Endothelial cell of umbilical vein (primary cell): ENCODE results near the gene NTMT1. TPM values are rescaled to one million over a fixed set of nuclear protein-coding genes. Genes with fewer than 3 reads are reported as not detected.

Experiments
- BruUV-seq: library from RNA; stranded (reverse); fragments of 400-500 nt; replicated peaks from 2 replicates; lab custom pipeline; 2021; lab: Mats Ljungman, UMichigan
- CTCF ChIA-PET: fragments of 300-600, 350-600 bp; sonication (Branson Sonifier 250); formaldehyde crosslinking; loops from one replicate; lab custom pipeline; 2021; ENCODE audit warnings: antibody characterized with exemption, inconsistent platforms; lab: Charles Lee
- POLR2A ChIA-PET: fragments of 300-600, 350-600 bp; sonication (Branson Sonifier 250); formaldehyde crosslinking; loops from one replicate; lab custom pipeline; 2021; ENCODE audit warnings: antibody characterized with exemption, inconsistent platforms; lab: Charles Lee
- DNase-seq: peaks from one replicate; pipeline ENCODE4 v3.0.0-alpha.2; 2011; ENCODE audit warnings: low read depth, low spot score
- FAIRE-seq: peaks from 2 replicates; lab custom pipeline; 2011; peaks lifted over from hg19 to GRCh38; lab: Jason Lieb, UNC
- H2AFZ ChIP-seq: 2 replicates; pipeline ENCODE4 v1.6.0; 2012; ENCODE audit warnings: low read depth, low read length, control low read depth, inconsistent platforms
- H3K27ac ChIP-seq: 2 replicates; pipeline ENCODE4 v1.5.1; 2011; ENCODE audit warnings: low read depth, mild to moderate bottlenecking, control low read depth, low read length, moderate library complexity; ENCODE audit not compliant: insufficient read depth
- H3K27me3 ChIP-seq, 2 experiments: 2 replicates each; pipeline versions ENCODE4 v1.6.0 to v1.6.1; 2011; ENCODE audit warnings: low read length in 2 of 2, mixed read lengths in 1 of 2; ENCODE audit not compliant: control insufficient read depth in 2 of 2, insufficient read depth in 2 of 2
- H3K36me3 ChIP-seq, 2 experiments: 2 replicates in 1 of 2; 3 replicates in 1 of 2; pipeline ENCODE4 v1.5.1; 2011; ENCODE audit warnings: low read length in 2 of 2, mild to moderate bottlenecking in 1 of 2, moderate library complexity in 1 of 2; ENCODE audit not compliant: control insufficient read depth in 2 of 2, insufficient read depth in 2 of 2; ENCODE audit errors: extremely low read depth in 1 of 2
- H3K4me1 ChIP-seq: 3 replicates; pipeline ENCODE4 v1.5.1; 2011; ENCODE audit warnings: mild to moderate bottlenecking, low read length; ENCODE audit not compliant: control insufficient read depth, insufficient read depth; ENCODE audit errors: extremely low read depth
- H3K4me2 ChIP-seq: 2 replicates; pipeline ENCODE4 v1.6.1; 2011; ENCODE audit warnings: low read length, control low read depth, mixed read lengths; ENCODE audit not compliant: insufficient read depth
- H3K4me3 ChIP-seq, 3 experiments: fragments of 200-600 bp in 1 of 3; sonication (generic), shearing (Covaris generic) in 1 of 3; replicated peaks in 1 of 3; 2 replicates each; pipeline ENCODE4 v1.5.1; 2011 to 2016; ENCODE audit warnings: control low read depth in 3 of 3, low read length in 3 of 3, mild to moderate bottlenecking in 2 of 3, inconsistent platforms in 1 of 3, low read depth in 1 of 3, moderate library complexity in 1 of 3; ENCODE audit not compliant: insufficient read depth in 1 of 3
- H3K79me2 ChIP-seq: 2 replicates; pipeline ENCODE4 v1.6.0; 2012; ENCODE audit warnings: low read length, inconsistent platforms; ENCODE audit not compliant: control insufficient read depth, insufficient read depth
- H3K9ac ChIP-seq: replicated peaks from 2 replicates; pipeline ENCODE3; 2011; ENCODE audit warnings: low read length, control low read depth; ENCODE audit not compliant: insufficient read depth; ENCODE audit errors: extremely low read depth
- H3K9me1 ChIP-seq: replicated peaks from 3 replicates; pipeline ENCODE4 v1.6.0; 2011; ENCODE audit warnings: mild to moderate bottlenecking, low read length; ENCODE audit not compliant: control insufficient read depth, insufficient read depth; ENCODE audit errors: extremely low read depth
- H3K9me3 ChIP-seq: replicated peaks from 2 replicates; pipeline ENCODE4 v1.5.1; 2012; ENCODE audit warnings: low read length, inconsistent platforms; ENCODE audit not compliant: control insufficient read depth, insufficient read depth
- H4K20me1 ChIP-seq: replicated peaks from 2 replicates; pipeline ENCODE3; 2011; ENCODE audit warnings: mild to moderate bottlenecking, low read length; ENCODE audit not compliant: control insufficient read depth, insufficient read depth; ENCODE audit errors: extremely low read depth
- CTCF ChIP-seq, 2 donors: IDR thresholded peaks; 1 replicate in 1 of 2; 2 replicates in 1 of 2; pipeline ENCODE4 v1.5.1; 2011; ENCODE audit warnings: low read length in 2 of 2, mild to moderate bottlenecking in 2 of 2, moderate library complexity in 2 of 2, control low read depth in 1 of 2, inconsistent platforms in 1 of 2, low read depth in 1 of 2; ENCODE audit not compliant: insufficient read depth in 1 of 2; ENCODE audit errors: extremely low read depth in 1 of 2
- EZH2 ChIP-seq: IDR thresholded peaks from 2 replicates; pipeline ENCODE4 v1.6.1; 2012; ENCODE audit warnings: borderline replicate concordance, low read depth, mild to moderate bottlenecking, moderate library complexity, low read length, inconsistent platforms; ENCODE audit not compliant: severe bottlenecking
- FOS ChIP-seq: IDR thresholded peaks from 2 replicates; pipeline ENCODE4 v1.6.1; 2011; ENCODE audit warnings: mild to moderate bottlenecking, low read length, moderate library complexity, borderline replicate concordance; ENCODE audit not compliant: insufficient read depth
- GATA2 ChIP-seq: IDR thresholded peaks from 2 replicates; pipeline ENCODE4 v1.7.0; 2011; ENCODE audit warnings: low read depth, mild to moderate bottlenecking, moderate library complexity, mixed read lengths, low read length; ENCODE audit not compliant: insufficient read length, insufficient read depth
- JUN ChIP-seq: IDR thresholded peaks from 2 replicates; pipeline ENCODE4 v1.6.1; 2011; ENCODE audit warnings: borderline replicate concordance, low read depth; ENCODE audit not compliant: insufficient read length, insufficient read depth
- MYC ChIP-seq: IDR thresholded peaks from one replicate; pipeline ENCODE4 v1.6.1; 2011; ENCODE audit warnings: mild to moderate bottlenecking, low read depth, low read length
- POLR2A ChIP-seq: IDR thresholded peaks from 2 replicates; pipeline ENCODE4 v1.6.1; 2012; ENCODE audit warnings: low read depth, mild to moderate bottlenecking, control low read depth, low read length
- POLR2AphosphoS5 ChIP-seq: IDR thresholded peaks from 2 replicates; pipeline ENCODE4 v1.6.1; 2012; ENCODE audit warnings: low read depth, mild to moderate bottlenecking, control low read depth, low read length, moderate library complexity; ENCODE audit not compliant: insufficient read depth
- dilution Hi-C: fragments of 300-500 bp; cut with MboI; formaldehyde crosslinking; loops from one replicate; pipeline ENCODE4 v1.15.0; 2019; ENCODE audit warnings: low sequenced_read_pairs; ENCODE audit not compliant: extremely low pct_ligation_motif_present
- intact Hi-C: fragments of 100-400 bp; cut with micrococcal nuclease; formaldehyde crosslinking; loops from one replicate; pipeline ENCODE4 v1.10.0; 2022
- polyA plus RNA-seq, 4 experiments: library from polyadenylated mRNA; depleted of rRNA in 3 of 4; stranded (reverse) in 3 of 4; unstranded in 1 of 4; fragments of >200 nt; gene quantifications; 2 replicates each; pipeline versions ENCODE4 v1.2.1 to v1.2.3, GENCODE V29; 2011 to 2012; ENCODE audit warnings: missing spikeins in 1 of 4
- total RNA-seq: library from RNA; stranded (reverse); gene quantifications from 2 replicates; pipeline ENCODE4 v1.2.3, GENCODE V29; 2021
- TF ChIP-seq, protein P1 (sequence below): IDR thresholded peaks from 2 replicates; pipeline ENCODE4 v1.6.1; 2011; ENCODE audit not compliant: insufficient read depth, insufficient read length

NTMT1 gene
- total and polyA plus RNA-seq, 2 donors (not counting 3 experiments of a cell fraction or from before 2014, with no cell fraction given) = 47.6 to 58.3 TPM

- no peaks in the 10 kb centered on the region for H3K36me3 ChIP-seq
- TF ChIP-seq CTCF (IDR thresholded peaks at IDR 0.05; ENCODE audit: extremely low read depth in 1 of 2, insufficient read depth in 1 of 2, low read depth in 1 of 2, low read length in 2 of 2) = no peak
- TF ChIP-seq, protein P1, sequence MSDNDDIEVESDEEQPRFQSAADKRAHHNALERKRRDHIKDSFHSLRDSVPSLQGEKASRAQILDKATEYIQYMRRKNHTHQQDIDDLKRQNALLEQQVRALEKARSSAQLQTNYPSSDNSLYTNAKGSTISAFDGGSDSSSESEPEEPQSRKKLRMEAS = no peak
- no peak for TF ChIP-seq MYC
- TF ChIP-seq POLR2AphosphoS5 = no peak
- TF ChIP-seq POLR2A = no peak
- no peak for TF ChIP-seq JUN
- TF ChIP-seq FOS = no peak
- no peak for TF ChIP-seq EZH2
- no peak for TF ChIP-seq GATA2
- no peak overlapping the region for H2AFZ ChIP-seq
- no peaks in the 10 kb centered on the region for H3K9me1 ChIP-seq
- ChIA-PET CTCF (interaction anchor here (1.4 to 1.6 kb wide), 2 partner anchors 32 to 447 kb away, joined by 3 to 4 read pairs; no protein-coding TSS in a partner anchor), POLR2A (no interaction called here)
- intact Hi-C loops = no loop called here
- H3K9ac ChIP-seq = no peak overlapping the region
- H3K9me3 ChIP-seq = no peaks in the 10 kb centered on the region
- dilution Hi-C loops = no loop called here
- peaks cover 0 to 3% of the 10 kb centered on the region in 2 experiments for H3K27me3 ChIP-seq
- no peaks in the 10 kb centered on the region for H3K79me2 ChIP-seq
- no peaks in the 10 kb centered on the region for H4K20me1 ChIP-seq
- BruUV-seq = no TSS peak
- H3K27ac ChIP-seq = no peak overlapping the region
- DNase-seq (no peak), FAIRE-seq (no peak)
- no peaks in the 10 kb centered on the region for H3K4me1 ChIP-seq
- H3K4me2 ChIP-seq = no peak overlapping the region
- no peak overlapping the region for H3K4me3 ChIP-seq
Observed at GRCh38 chr9:129586245-129586644, 39.7 kb upstream of the NTMT1 start.
